GM18867 (cell line): ENCODE measurements around the gene NUBPL.

Source experiments
- ATAC-seq: cut with Tn5 transposase; IDR thresholded peaks from one replicate; pipeline ENCODE4 v1.9.1; 2021; ENCODE audit warnings: mild to moderate bottlenecking, moderate library complexity; ENCODE audit not compliant: unreplicated experiment

NUBPL gene, protein sequence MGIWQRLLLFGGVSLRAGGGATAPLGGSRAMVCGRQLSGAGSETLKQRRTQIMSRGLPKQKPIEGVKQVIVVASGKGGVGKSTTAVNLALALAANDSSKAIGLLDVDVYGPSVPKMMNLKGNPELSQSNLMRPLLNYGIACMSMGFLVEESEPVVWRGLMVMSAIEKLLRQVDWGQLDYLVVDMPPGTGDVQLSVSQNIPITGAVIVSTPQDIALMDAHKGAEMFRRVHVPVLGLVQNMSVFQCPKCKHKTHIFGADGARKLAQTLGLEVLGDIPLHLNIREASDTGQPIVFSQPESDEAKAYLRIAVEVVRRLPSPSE

DNA sequence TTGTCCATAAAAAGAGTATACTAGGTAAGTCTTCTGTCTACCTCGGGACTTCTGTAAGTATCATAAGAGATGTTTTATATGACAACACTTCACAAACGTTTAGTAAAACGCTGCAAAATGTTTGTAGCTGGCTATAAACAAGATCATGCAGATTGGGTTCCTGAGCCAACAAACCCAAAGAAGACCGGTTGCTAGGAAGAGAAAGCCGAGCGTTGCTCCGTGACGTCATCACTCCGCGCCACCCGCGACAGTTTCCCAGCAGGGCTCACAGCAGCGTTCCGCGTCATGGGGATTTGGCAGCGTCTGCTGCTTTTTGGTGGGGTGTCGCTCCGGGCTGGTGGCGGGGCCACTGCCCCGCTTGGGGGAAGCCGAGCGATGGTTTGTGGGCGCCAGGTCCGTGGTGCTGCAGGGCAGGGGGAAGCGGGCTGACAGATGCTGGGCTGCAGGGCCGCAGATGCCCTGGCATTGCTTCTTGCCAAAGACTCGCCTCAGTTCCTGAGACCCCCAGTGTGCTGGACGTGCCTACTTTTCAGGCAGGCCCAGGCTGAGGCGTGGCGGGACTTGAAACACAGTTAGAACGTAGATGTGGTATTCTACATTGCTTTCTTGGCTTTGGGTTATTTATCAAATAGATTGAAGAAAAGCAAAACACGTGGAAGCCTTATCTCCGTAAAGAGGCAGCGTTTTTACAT, at the start of gene NUBPL:
NUBPL (plus strand) TSS at position 250 of the 692 bp plus-strand sequence; CDS start at position 286, 36 bp downstream.
- peak; percentile 96 for ATAC-seq

DNA sequence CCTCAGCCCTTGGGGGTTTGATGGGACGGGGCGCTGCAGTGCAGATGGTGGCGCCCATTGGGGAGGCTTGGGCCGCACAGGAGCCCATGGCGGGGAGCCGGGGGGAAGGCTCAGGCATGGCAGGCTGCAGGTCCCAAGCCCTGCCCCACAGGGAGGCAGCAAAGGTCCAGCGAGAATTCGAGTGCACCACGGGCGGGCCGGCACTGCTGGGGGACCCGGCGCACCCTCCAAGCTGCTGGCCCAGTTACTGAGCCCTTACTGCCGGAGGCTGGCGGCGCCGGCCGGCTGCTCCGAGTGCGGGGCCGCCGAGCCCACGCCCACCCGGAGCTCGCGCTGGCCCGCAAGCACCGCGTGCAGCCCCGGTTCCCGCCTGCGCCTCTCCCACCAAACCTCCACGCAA, 34.1 kb upstream of the NUBPL start:
- no peak for ATAC-seq

DNA sequence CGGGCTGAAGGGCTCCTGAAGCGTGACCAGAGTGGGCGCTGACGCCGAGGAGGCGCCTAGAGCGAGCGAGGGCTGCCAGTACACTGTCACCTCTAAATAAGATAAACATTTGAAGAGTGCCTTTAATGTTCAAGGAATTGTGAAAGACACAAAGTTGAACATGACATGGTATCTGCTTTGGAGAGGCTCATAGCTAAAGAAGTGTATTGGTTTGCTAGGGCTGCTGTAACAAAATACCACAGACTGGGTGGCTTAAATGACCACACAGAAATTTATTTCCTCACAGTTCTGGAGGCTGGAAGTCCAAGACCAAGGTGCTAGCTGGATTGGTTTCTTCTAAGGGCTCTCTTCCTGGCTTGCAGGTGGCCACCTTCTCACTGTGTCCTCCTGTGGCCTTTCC, 33.7 kb upstream of the NUBPL start:
- ATAC-seq: no peak

DNA sequence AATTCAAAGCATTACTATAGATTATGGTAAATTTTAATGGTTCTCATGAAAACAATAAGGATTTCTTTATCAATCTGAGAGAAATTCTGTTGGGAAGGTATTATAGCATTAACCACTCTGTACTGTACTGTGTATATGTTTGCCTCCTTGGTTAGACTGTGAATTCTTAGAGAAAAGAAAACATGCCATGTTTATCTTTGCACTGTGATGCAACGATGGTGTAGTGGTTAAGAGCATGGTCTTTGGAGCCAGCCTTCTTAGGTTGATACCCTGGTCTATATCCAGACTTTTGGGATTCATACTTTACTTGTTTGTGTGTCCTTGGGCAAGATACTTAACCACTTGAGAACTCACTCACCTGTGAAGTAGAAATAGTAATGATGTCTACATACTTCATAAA, 32.2 kb upstream of the NUBPL start:
- ATAC-seq: no peak

DNA sequence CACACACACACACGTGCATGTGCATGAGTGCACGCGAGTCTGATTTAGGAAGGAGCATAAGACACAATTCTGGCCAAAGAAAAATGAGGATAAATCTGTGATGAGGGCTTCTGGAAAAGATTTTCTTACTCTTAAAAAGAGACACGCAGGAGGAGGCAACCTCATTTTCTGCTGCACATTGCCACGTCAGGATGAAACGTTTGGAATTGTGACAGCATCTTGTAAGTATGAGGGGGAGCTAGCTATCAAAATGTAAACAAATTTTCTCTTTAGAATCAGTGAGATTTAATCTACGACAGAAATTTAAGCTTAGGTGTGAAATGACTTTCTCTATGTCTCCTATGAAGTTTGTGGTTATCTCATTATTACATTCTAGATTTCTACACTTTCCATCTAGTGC, 31.1 kb upstream of the NUBPL start:
- ATAC-seq: no peak

DNA sequence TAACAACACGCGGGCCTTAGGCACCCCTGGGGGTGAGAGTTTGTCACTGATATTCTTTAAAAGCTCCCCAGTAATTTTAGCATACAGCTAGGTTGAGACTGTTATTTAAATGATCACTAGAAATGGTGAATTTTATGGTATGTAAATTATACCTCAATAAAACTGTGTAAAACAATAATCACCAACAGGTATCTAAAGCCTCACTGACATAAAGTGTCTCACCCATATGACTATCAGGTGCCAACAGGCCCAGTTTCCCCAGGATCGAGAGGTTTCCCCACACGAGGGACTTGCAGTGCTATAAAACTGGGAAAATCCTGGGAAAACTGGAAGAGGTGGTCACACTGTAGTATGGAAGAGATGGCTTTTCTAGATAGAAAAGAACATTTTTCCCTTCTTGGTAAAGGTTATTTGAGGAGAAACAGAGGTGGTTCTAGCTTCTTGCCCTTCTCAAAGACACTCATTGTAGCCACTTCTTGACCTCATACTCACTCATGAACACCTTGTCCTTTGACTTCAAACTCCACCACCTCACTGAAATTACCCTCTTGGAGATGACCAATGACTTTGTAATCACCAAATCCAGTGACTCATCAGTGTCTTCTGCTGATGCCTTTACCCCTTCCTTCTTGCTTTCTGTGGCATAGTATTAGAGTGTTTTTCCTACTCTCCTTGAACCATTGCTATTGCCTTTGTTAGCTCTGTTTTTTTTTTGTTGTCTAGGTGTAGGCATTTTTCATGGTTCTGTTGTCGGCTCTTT, 24.8 kb upstream of the NUBPL start:
- ATAC-seq: no peak

DNA sequence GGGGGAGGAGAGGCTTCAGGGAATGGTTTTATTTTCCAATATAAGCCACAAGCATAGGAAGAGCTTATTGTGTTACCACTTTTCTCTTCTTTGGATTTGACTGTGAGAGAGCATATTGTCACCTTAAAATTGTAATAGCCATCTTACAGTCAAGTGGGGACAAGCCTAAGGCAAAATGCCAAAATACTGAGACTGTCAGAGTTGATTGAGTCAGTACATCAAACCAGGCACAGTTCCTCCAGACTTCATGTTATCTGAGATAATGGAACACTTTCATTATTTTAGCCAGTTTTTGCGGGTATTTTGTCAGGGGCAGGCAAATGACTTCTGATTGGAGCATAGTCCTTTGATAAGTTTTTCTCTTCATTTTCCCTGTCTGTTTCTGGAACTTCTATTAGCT, 19.5 kb upstream of the NUBPL start:
- ATAC-seq: no peak

DNA sequence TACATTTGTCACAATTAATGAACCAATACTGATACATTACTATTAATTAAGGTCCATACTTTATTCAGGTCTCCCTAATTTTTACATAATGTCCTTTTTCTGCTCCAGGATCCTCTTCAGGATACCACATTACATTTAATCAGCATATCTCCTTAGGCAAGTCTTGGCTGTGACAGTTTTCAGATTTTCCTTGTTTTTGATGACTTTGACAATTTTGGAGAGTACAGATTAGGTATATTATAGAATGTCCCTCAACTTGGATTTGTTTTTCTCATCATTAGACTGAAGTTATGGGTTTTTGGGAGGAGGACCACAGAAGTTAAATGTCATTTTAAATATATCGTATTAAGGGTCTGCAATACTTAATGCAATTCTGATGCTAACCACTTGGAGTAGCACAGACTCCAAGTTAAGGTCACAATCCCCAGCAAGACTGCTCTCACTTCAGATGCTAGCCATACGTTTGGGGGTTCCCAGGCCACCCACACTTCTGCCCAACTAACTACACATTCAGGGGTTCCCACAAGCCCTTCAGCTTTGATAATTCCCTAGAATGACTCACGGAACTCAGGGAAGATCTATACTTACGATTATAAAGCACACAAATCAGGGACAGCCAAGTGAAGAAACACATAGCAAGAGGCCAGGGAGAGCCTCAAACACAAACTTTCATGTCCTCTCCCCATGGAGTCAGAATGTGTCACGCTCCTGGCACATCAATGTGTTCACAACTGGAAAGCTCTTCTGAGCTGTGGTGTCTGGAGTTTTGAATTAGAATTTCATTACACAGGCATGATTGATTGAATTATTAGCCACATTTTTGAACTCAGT, 17.0 kb upstream of the NUBPL start:
- peak; percentile 76 for ATAC-seq

DNA sequence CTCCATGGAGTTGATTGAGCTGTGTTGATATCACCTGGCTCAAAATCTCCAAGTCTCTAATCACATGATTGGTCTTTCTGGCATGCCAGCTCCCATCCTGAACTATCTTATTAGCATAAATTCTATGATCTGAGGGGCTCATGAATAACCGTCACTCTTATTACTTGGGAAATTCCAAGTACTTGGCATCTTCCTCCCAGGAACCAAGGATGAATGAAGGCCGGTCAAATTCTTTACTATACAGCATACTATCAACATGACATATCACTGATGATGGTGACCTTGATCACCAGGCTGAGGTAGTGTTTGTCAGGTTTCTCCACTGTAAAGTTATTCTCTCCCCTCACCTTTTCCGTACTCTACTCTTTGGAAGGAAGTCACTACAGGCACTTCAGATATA, 16.4 kb upstream of the NUBPL start:
- no peak for ATAC-seq

DNA sequence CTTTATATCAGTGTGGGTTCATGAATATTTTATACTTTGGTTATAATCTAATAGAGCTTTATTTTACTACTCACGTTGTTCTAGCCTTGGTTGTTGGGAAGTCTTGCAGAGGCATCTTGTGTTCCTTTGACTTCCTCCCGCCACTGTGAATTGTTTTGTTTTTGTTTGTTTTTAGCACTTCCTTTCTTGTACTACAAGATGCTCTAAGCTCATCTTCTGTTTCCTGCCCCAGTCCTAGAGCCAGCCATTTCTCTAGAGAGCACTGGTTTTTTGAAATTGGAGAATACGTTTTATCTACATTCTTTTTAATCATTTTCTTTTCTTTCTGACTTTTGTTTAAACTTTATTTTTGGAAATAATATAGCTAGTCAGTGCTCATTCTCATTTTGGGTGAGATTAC, 15.9 kb upstream of the NUBPL start:
- ATAC-seq: no peak

DNA sequence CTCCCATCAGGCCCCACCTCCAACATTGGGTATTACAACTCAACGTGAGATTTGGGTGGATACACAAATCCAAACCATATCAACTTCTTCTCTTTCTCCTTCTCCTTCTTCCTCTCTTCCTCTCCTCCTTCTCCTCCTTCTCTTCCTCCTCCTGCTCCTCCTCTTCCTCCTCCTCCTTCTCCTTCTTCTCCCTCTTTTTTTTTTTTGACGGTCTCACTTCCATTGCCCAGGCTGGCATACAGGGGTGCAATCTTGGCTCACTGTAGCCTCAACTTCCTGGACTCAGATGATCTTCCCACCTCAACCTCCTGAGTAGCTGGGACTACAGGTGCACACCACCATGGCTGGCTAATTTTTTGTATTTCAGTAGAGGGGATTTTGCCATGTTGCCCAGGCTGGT, 11.4 kb upstream of the NUBPL start:
- ATAC-seq: no peak

DNA sequence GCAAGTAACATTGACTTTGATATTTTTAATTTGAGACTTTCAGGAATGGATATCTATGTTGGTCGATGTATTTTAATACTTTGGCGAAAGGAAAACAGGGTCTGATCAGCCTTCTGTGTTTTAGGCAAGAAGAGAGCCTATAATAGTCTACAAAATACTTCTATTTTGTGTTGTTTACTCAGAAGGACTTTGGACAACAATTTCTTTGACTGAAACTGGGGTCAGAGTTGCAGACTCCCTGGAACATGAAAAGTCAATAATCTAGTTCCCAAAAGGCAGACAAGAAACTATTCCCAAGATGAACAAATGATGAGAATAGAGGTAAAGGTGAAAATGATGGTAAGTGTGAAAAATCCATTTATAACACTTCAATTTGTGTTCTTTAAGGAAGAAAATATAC, 10.6 kb upstream of the NUBPL start:
- ATAC-seq: no peak

DNA sequence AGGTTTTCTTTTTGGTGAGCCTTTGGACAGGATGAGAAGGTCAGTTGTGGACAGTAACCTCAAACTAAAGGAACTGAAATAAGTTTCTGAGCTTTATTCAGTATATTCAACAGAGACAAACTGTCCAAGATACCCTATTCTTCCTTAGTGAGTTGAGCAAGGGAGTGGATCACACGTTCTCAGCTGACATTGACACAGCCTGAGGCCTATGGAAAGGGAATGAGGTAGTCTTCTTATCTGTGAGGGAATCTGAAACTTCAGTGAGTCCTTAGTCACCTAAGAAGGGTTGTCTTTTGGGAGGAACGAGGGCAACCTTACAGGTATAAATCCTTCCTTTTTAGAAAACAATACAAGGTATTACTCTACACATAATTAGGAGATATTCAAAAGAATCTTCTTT, 5.0 kb upstream of the NUBPL start:
- no peak for ATAC-seq

DNA sequence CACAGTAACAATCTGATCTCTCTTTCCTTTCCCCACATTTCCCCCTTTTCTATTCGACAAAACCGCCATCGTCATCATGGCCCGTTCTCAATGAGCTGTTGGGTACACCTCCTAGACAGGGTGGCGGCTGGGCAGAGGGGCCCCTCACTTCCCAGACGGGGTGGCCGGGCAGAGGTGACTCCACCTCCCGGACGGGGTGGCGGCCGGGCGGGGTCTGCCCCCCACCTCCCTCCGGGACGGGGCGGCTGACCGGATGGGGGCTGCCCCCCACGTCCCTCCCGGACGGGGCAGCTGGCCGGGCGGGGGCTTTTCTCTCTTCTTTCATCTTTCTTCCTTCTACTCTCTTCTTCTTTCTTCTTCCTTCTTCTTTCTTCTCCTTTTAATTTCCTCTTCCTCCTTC, 1.3 kb upstream of the NUBPL start:
- ATAC-seq: no peak

DNA sequence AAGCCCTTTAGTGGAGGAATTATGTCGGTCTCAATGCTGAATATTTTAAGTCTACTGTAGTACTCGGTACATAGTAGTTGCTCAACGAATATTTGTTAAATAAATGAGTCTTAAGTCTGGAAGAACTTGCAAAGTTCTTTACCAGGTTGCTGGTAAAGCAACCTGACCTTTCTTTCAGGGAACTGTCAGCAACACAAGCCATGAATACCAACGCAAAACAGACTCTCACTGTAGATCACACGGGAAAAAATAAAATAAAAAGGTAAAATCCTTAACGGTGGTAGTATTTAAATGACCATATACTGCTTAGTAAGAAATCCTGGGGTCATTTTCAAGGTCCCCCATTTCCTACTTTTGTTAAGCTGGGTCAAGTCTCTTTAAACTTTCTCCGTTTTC, 447 bp upstream of the NUBPL start:
- peak; percentile 10 for ATAC-seq

DNA sequence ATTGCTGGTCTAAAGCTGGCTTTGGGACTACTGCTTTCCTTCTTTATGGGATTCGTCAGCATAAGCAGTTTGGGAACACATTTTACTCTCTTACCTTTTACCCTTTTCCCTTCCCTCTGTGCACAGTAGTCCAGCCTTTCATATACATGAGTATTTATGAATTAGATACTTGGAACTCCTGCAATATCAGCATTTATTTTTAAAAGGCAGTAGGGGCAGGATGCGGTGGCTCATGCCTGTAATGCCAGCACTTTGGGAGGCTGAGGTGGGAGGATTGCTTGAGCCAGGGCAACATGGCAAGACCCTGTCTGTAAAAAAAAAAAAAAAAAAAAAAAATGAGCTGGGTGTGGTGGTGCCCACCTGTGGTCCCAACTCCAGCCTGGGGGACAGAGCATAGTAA, 3.0 kb downstream of the NUBPL start:
- ATAC-seq: no peak

DNA sequence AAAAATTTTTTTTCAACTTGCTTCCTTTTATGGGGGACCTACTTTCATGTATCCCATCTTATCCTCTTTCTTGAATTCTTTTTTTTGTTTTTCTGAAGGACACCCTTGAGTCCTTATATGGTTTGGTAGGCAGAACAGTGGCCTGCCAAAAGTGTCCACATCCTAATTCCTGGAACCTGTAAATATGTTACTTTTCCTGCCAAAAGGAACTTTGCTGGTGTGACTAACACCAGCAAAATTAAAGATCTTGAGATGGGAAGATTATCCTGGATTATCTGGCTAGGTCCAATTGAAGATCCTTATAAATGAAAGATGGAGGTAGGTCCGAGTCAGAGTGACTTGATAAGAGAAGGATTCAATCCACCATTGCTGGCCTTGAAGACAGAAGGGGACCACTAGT, 5.3 kb downstream of the NUBPL start:
- ATAC-seq: no peak

DNA sequence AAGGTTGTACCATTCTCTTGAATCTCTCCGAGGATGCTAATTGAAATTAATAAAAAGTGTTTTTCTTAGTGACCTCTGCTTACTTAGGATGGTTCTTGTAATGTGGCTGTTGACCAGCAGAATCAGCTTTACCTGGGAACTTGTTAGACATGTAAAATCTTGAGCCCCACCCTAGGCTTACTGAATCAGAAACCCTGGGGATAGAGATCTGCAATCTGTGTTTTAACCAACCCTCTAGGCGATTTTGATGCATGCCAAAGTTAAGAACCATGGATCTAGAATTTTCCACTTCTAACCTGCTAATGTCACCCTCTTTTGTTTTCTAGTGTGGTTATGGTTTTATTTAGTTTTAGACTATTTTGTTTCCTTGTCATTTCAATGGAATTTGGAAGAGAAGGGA, 6.5 kb downstream of the NUBPL start:
- ATAC-seq: no peak

DNA sequence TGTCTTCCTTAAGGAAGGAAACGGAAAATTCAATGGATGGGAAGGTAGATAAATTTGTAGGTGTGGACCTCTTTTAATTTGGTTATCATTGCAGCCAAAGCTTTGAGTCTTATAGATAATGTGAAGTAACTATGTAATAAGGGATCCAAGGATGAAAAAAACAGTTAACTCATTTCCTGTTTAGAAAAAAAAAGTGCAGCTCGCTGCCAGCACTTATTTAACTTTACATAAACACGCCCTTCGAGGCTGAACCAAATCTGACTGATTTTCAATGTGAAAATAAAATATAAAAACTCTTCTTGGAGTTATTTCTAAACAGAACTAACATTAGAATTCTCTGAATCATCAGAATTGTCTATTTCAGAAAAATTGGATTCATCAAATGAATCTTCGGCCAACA, 7.0 kb downstream of the NUBPL start:
- no peak for ATAC-seq

DNA sequence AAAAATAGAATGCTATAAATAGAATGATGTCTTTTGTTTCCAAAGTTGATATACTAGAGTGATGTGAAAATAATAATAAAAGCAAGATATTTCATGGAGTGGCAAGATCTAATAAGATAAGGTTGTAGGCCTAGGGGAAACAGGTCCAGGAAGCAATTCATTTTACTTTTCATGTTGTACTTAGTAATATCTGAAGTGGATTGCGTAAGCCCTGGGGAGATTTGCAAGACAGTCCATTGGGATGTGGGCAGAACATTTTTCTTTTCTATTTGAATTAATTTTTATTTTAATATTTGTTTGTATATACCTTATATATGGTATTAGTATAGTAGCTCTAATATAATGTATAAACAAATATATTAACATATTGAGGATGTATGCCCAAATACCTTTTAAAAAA, 7.5 kb downstream of the NUBPL start:
- ATAC-seq: no peak

DNA sequence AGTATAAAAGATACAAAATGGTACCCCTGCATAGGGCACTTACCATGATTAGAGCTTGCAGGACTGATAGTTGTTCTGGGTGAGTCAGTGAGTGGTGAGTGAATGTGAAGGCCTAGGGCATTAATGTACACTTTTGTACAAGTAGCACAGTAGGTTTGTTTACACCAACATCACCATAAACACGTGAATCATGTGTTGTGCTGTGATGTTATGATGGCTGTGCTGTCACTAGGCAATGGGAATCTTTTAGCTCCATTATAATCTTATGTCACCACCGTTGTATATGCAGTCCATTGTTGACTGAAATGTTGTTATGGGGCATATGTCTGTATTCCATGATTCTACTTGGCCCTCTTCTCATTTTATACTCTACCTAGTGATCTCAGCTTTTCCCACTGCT, 11.8 kb downstream of the NUBPL start:
- no peak for ATAC-seq
